Dedifferentiated amniotic fluid mesenchymal stem cell (primary cell): ENCODE data around the gene CDKL5.

Source experiments
- DNase-seq: peaks from one replicate; pipeline ENCODE4 v3.0.0-alpha.2; 2016; ENCODE audit errors: extremely low spot score

The CDKL5 gene

DNA sequence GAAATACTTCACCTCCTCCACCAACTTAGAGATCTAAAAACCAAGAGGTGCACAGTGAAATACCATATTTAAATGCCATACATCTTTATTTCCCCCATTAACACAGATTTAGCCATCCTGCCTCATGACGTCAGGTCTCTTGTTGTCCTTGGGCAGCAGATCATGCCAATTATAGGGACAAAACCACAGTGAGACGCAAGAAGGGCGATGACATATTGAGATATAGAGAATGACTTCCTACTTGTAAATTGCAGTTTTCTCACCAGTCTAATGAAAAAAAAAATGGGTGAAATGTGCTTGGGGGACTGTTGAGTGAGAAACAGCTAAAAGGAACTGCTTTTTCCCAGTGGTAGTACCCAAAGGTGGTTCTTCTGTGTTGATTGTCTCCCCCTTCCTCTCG lies 222.2 kb downstream of the CDKL5 start:
- no peak for DNase-seq

DNA sequence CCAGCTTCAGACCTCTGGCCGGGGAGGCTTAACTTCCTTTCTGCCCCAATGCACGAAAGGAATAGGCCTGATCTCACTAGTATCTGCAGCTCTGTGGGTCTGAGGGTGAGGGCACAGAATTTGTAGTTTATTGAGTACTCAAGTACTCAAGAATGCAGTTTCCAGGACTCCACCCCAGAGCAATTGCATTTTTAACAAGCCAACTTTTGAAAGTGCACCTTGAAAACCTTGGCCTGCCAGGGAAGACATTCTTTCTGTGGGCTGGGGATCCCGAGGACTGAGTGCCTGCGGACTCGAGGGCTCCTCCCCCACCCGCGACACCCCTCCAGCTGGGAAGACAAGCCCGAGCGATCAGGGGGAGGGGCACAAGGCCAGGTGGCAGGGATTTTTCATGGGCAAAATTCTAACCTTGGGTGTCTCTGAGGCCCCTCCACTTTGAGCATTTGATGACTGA lies 224.1 kb downstream of the CDKL5 start:
- no peak for DNase-seq

DNA sequence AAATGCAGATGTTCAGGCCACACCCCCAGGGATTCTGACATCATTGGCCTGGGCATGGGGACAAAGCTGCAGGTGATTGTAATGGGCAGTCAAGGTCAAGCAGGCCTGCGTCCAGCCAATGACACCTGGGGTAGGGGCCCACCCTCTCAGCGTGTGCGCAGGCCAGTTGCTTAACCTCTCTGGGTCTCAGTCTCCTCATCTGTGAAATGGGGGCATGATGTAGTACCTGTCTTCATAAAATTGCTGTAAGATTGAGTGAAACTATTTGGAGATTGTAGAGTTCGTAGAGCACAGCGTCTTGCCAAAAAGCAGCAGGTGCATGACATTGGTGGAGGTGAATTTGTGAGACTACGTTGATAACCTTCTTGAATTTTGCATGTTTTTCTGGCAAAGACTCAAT lies 225.3 kb downstream of the CDKL5 start:
- no peak for DNase-seq

DNA sequence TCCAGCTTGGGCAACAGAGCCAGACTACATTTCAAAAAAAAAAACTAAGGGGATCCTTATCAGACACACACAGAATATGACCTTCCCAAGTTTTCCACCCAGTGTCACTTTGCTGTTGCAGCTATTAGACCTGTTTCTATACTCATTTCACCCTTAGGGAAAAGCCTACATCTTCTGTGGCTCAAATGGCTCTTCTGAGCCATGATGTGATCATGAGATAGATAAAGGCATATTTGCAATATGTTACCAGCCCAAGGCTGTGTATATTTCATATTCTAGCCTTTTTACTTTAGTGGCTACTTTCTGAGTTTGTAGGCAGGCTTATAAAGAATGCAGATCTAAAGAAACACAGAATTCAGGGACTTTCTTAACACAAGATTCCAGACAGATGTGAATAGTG lies 227.2 kb downstream of the CDKL5 start:
- no peak for DNase-seq

DNA sequence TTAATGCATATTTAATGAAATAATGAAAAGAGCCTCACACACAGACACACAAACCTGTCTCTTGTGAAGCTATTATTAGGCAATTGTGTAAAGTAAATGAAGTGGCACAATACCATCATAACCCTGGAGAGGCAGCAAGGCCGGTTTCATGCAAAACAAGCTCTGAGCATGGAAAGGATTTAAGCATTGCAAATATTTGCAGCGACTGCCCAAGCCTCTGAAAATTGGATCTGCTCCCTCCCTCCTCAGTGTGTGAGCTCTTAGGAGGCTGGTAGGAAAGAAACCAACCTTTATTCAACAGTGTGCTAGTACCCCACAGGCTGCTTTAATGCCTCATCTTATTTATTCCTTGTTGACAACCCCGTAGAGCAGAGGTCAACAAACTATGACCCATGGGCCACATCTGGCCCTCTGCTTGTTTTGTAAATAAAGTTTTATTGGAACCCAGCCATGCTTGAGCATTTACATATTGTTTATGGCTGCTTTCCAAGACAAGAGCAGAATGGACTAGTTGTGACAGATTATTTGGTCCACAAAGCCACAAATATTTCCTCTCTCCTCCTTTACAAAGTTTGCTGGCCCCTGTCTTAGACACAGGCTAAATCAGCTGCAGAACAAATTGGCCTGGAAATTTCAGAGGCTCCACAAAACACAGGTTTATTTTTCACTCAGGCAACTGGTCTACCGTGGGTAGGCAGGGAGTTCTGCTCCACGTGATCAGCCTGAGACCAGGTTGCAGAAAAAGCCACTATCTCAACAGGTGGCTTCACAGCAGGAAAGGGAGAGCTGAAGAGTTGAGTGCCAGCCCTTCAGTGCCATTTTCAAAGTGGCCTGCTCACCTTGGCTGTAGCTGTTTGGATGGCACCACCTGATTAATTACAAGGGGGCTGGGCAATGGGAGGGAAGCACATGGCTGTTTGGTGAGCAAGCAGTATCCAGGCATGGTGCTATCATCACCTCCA lies 229.7 kb downstream of the CDKL5 start:
- no peak for DNase-seq

DNA sequence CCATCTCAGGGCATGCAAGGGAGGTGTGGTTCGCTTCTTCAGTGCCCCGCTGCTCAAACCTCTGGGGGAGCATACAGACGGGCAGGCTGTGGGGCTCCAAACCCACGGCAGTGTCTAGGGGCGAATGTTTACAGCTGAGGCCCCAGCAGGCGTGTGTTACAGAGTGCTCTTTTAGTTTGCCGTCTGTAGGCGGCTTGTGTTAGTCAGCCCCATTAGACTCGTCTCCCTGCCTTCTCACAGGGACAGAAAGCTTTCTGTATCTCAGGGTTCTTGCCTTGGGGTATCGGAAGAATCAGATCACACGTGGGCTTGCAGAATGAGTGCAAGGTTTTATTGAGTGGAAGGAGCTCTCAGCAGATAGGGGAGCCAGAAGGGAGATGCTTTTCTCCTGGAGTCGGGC lies 235.9 kb downstream of the CDKL5 start:
- no peak for DNase-seq

DNA sequence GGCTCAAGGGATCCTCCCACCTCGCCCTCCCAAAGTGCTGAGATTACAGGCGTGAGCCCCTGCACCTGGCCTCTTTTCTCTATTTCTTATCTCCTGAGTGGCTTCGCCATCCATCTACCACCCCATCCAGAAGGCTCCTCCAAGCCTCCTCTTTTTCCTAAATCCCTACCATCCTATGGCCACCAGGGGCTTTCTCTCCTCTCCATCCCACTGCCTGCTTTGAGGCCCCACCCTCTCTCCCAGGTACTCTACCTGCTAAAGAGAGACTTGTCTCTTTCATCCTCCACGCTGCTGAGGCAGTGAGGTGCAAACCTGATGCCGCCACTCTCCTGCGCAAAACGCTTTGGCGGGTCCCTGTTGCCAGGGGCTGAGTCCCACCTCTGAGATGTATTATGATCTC lies 239.5 kb downstream of the CDKL5 start:
- DNase-seq, result no peak

DNA sequence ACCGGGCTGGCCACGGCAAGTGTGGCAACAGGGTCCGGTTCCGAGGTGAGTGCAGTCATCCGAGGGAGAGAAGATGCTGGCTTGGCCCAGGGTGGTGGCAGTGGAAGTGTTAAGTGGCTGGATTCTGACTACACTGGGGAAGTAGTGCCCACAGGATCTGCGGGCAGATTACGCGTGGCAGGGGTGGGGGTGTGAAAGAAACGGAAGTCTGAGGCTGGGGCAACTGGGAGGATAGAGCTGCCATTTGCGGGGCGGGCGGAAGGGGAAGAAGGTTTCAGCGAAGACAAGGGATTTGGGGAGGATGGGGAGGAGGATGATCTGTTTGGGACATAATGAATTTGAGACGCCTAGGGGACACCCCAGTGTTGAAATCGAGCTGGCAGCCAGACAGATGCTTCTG lies 241.2 kb downstream of the CDKL5 start:
- DNase-seq, result no peak

DNA sequence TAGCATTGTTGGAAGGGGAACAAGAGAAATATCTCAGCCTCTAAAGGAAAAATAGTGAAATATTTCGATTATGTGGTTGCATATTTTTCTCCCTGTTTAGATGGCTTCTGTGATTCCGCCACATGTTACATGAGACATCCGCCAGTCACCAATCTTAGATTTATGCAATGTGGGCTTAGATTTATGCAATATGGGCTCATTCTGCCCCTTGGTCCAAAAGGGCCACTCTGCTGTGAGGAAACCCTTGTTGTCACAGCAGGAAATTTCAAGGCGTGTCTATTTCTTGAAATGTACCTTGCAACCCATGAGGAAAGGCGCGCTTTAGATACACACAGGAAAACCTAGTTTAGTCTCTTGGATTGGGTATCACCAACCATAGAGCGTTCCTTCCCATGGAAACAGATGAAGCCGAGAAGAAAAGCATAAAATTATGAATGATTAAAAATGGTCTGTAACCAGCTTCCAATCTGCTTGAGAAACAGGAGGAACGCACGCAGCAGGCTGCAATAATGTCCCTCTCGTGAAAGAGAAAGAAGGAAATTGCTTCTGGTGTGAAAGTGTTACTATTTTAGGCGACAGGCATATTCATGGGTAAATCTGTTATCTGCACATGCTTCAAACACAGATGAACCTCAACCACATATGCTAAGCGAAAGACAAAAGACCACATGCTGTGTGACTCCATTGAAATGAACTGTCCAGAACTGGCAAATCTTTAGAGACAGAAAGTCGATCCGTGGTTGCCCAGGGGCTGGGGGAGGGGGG lies 242.8 kb downstream of the CDKL5 start:
- DNase-seq, result no peak

DNA sequence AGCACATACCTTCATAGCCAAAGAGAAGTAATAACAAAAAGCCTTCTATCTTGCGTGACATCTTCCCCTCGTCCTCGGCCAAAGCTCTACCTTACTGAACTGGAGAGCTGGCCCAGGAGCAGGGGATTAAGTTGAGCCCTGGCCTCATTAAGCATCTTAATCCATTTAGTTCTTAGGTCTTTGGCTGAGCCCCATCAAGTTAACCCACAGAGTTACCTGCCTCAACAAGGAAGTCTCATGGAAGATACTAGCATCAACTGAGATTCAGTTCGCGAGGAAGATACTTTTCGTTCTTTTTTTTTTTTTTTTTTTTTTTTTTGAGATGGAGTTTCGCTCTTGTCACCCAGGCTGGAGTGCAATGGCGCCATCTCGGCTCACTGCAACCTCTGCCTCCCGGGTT lies 246.6 kb downstream of the CDKL5 start, which contains the start of gene RS1:
RS1 (minus strand) TSS at position 101 of the 400 bp plus-strand sequence; CDS start at position 61, 40 bp downstream.
- DNase-seq, result no peak

DNA sequence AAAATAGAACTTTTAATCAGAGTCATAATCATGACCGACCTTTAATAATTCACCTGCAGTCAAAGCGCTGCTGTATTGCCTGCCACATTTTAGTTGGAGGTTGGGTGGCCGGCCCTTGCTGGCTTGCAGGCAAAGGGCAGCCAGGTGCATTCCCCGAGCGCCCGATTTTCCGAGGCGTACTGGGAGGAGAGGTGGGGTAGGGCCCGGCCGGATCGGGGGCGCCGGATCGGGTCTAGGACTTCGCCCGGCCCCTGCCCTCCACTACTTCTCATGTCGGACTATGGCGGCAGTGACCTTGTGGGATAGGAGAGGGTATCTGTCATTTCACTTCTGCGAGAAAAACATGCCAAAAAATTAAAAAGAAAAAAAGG lies 249.0 kb downstream of the CDKL5 start:
- no peak for DNase-seq

DNA sequence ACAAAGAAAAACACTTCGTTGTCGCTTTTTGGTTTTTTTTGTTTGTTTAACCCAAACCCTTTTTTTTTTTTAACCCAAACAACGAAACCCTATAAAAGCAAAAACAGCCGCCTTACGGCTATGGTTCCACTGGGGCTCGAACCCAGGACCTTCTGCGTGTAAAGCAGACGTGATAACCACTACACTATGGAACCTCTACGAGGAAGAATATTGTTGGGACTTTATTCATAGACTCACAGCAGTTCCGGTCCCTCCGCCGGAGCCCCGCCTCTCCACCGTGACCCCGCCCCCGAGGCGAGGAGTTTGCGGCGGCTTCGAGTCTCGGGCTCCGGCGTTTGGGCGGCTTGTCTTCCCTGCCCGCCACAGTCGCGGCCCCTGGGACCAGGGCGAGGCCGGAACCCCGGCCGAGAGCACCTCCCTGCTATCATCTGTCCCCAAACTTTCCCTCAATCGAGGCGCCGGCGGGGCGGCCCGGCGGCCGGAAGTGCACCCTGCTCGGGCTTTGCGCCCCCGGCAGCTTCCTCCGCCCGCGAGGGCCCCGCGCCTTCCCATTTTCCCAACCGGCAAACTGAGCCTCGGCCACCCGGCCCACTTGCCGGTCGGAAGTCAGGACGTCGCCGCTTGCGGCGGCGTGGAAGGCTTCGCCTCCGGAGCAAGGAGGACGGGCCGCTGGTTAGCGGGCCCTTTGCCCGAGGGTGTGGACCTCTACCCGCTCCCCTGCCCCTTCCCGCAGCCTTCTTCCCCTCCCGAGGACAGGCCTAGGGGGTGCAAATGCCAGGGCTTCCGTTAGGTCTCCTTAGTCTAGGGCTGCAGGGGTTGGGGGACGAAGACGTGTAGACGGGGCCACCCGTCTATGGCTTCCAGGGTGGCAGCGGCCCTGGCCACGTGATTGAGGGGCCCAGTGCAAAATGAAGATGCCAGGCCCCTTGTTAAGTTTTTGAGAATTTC lies 249.7 kb downstream of the CDKL5 start:
- DNase-seq, result peak; percentile 64

DNA sequence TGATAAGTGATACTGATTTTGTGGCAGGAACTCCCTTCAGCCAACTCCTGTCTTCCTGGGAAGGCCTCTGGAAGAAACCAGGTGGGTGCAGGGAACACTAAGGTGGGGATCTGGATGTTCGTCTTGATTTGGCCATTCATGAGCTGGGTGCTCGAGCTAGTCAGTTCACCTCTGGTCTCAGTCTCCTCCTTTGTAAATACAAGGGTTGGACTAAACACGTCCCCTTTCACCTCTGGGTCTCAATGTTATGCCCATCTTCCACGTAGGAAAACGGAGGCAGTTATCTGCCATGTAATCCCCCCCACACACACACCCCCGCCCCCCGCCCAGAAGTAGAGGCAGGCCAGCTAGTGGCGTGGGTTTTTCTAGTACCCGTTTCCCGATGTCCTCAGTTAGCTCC lies 250.6 kb downstream of the CDKL5 start:
- DNase-seq, result no peak

DNA sequence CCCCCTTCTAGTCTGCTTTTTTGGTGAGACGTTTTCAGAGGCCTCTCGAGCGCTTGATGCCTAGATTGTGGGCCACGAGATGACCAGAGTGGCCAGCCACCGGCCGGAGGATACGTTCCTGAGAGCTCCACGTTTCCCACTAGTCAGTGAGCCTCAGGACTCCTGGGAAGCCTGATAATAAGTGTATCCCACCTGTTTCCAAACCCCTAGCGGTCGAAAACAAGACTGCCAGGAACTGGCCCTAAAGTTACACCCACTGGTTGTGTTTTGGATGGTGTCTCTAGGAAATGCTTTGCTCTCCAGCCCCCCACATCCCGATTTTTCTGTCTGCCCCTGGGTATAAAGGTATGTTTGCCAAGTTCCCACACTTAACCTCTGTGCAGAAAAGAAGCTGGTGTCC lies 251.1 kb downstream of the CDKL5 start:
- no peak for DNase-seq

DNA sequence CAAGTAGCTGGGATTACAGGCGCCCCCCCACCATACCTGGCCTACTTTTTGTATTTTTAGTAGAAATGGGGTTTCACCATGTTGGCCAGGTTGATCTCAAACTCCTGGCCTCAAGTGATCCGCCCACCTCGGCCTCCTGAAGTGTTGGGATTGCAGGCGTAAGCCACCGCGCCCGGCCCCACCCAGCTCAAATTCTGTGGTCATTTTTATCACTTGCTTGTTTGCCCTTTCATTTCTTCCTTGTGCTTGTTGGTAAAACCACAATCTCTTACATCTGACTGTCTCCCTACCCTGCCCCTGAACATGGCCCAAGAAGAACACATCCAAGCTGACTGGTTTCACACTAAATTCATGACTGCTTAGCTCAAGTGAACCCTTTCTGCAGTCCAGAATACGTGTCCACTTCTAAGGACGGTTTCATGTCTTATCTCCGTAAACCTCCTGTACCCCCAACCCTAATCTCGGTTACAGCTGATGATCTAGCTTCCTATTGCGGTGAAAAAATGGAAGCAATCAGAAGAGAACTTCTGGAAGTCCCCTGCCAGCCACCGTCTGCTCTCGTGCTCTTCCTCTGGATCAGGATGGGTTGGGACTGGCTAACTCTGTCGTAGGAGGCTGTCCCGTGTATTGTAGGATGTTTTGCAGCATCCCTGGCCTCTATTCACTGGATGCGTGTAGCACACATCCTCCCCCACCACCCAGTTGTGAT lies 251.9 kb downstream of the CDKL5 start:
- no peak for DNase-seq

DNA sequence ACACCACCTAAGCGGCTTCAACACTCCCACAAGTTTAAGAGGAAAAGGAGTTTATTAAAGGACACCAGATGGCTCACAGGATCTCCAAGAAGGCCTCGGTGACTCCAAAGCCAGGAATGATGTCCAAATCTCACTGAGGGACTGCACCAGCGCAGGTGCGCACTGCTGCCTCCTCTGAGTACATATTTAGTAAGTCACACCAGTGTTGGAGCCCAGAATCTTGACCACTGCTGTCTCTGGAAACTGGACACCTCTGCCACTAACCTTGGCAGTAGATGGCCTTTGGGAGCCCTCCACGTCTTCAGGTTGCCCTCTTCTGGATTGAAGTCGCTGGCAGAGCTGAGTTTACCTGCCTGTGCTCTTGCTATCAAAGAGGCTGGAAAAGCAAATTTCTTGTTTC lies 256.6 kb downstream of the CDKL5 start:
- DNase-seq, result no peak

DNA sequence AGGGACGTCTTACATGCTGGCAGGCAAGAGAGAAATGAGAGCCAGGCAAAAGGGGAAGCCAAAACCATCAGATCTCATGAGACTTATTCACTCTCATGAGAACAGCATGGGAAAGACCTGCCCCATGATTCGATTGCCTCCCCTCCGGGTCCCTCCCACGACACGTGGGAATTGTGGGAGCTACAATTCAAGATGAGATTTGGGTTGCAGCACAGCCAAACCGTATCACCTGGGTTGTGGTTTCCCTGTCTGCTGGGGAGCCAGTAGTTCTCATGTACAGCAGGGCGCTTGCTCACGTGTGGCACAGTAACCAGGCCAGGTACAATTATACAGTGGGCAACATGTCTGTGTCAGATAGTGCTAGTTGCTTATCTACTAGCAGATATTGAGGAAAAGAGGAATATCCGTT lies 257.6 kb downstream of the CDKL5 start:
- DNase-seq, result no peak

DNA sequence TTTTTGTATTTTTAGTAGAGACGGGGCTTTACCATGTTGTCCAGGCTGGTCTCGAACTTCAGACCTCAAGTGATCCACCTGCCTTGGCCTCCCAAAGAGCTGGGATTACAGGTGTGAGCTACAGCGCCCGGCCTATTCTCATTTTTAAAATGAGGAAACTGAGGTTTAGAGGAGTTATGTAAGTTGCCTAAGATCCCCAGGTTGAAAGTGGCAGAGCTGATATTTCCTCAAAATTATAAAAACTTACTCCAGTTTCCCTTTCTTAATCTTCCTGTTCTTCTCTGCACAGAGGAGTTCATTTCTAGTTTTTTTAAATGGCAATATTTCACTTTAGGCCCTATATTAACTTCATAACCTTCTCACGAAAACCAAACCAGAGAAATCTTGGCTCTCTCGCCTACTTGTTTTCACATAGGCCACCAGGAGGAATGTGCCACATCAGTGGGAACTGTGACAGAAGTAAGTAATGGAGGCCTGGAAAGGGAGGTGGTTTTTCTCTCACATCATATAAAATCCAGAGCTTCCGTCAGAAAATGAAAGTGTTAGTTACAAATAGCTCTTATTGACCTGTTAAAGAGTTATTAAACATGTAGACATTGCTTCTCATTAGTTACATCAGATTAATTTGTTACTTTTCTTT lies 262.6 kb downstream of the CDKL5 start:
- DNase-seq, result no peak

DNA sequence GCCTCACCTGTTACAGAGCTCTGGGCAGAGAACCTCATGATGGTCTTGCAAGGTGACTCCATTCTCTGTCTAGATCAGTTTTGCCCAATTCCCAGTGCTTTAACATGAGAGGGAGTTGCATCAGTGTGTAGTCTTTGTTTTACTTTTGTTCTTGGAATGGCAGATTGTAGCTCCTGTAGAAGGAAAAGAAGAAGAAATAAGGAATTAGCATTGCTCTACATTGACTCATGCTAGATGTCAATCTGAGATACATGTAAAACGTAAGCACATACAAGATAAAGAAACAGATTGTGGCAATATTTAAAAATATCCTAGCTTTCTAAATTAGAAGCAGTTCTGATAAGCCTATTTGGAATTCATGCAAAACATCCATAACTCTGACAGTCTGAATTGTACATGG lies 266.0 kb downstream of the CDKL5 start:
- no peak for DNase-seq

DNA sequence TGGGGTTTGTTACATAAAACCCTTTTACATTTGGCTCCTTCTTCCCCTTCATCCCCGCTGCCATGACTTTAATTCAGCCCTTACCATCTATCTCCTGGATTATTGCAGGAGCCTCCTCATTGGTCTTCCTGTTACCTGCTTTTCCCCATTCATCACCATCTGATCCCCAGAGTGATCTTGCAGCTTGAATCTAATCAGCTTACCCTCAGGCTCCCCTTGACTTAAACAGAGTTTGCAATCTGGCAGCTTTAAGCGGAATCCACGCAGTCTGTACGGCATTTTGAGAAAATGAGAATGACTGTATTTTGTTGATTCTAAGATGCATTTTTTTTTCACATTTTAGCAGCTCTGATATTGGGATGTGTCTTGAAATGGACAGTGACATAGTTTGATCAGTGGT lies 267.1 kb downstream of the CDKL5 start:
- DNase-seq, result no peak

DNA sequence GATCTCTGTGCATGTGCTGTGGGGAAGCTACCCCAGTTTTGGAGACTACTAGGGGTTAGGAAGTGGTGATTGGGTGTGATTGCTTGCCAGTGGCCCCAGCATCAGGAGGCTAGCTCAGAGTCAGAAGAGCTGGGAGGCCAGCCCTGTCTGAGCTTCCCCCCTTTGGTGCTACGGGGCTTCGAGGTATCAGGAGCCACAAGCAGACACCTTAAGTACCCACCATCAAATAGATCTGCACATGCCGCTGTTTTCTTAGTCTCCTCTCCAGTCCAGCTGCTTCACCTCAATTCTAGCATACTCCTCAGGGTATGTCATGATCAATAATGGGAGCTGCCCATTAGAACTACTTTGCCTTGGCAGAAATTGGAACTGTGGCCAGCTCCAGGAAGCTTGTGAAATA lies 271.2 kb downstream of the CDKL5 start:
- DNase-seq, result no peak
